ENCODE results near the gene C1QA. TPM values are rescaled to one million over a fixed set of nuclear protein-coding genes. Genes with fewer than 3 reads are reported as not detected.

Gene C1QA
- total and polyA plus RNA-seq, 2 of the 13 experiments (the other 11 are each of a cell fraction or from before 2014, with no cell fraction given), result not detected

GRCh38 chr1:22611530-22611947 lies 24.9 kb upstream of the C1QA start:
- peak; percentile 24 for DNase-seq (ENCODE audit: low spot score)
- H3K36me3 ChIP-seq (replicated peaks in 1 of 2; ENCODE audit: control insufficient read depth in 1 of 2, insufficient read depth in 2 of 2, low read length in 2 of 2), result no peaks in the 10 kb centered on the region
- H3K27me3 ChIP-seq (ENCODE audit: control insufficient read depth in 1 of 2, insufficient read depth in 2 of 2, low read length in 2 of 2), result peaks cover 0 to 7% of the 10 kb centered on the region in 2 experiments; a peak in 2 of 5 replicates
- ChIA-PET CTCF (ENCODE audit: low intra/inter-chr PET ratio, low total read pairs) (no interaction called here), POLR2A (no interaction called here)
- ATAC-seq, result peak; percentile 68
- peaks cover 5% of the 10 kb centered on the region; the same call in 1 of the 2 replicates for H4K20me1 ChIP-seq (ENCODE audit: insufficient read depth, low read length)
- no peaks in the 10 kb centered on the region for H3K4me1 ChIP-seq (ENCODE audit: insufficient read depth, low read length)
- H3K4me3 ChIP-seq (replicated peaks in 1 of 3; ENCODE audit: insufficient read depth in 1 of 3, low read depth in 2 of 3, low read length in 3 of 3), result no peak overlapping the region
- no TSS peak for BruUV-seq (replicated peaks)
- no peak overlapping the region for H3K9ac ChIP-seq (ENCODE audit: insufficient read depth, low read depth, low read length)
- no peaks in the 10 kb centered on the region for H3K79me2 ChIP-seq (ENCODE audit: insufficient read depth, low read length)
- H2AFZ ChIP-seq (ENCODE audit: low read length), result no peak overlapping the region
- H3K4me2 ChIP-seq (ENCODE audit: low read depth, low read length), result no peak overlapping the region
- WGBS (ENCODE audit: low lambda C conversion rate), result 33% methylated on average over 2 of the region's 7 CpGs
- no peaks in the 10 kb centered on the region for H3K9me3 ChIP-seq (ENCODE audit: low read length)
- H3K27ac ChIP-seq (ENCODE audit: extremely low read length, insufficient read depth, low read length), result no peak overlapping the region
- FAIRE-seq, result no peak
- in situ Hi-C loops (cut with HindIII; ENCODE audit: extremely low pct_ligation_motif_present, low pct_unique_long_range_greater_than_20kb), result no loop called here
- intact Hi-C loops (cut with micrococcal nuclease; ENCODE audit: unreplicated experiment), result no loop called here
- TF ChIP-seq ELF1 (CRISPR knock-in tag; IDR thresholded peaks at IDR 0.05) (no peak), PRMT3 (CRISPR knock-in tag; IDR thresholded peaks at IDR 0.05; ENCODE audit: borderline replicate concordance, low read depth) (no peak), SRY (CRISPR knock-in tag; IDR thresholded peaks at IDR 0.05) (peak; percentile 86), ZNF709 (CRISPR knock-in tag; IDR thresholded peaks at IDR 0.05) (0 out of 2 replicates have a peak, but pooled peaks have one; percentile 44), ZNF142 (CRISPR knock-in tag; IDR thresholded peaks at IDR 0.05) (no peak), USF2 (IDR thresholded peaks at IDR 0.05; ENCODE audit: low read depth, low read length) (no peak), USF2 (CRISPR knock-in tag; IDR thresholded peaks at IDR 0.05; ENCODE audit: borderline replicate concordance) (no peak), ZNF530 (CRISPR knock-in tag; IDR thresholded peaks at IDR 0.05; ENCODE audit: low read depth) (0 out of 2 replicates have a peak, but pooled peaks have one; percentile 41), ZSCAN12 (CRISPR knock-in tag; IDR thresholded peaks at IDR 0.05) (no peak; the same call in 1 of the 2 replicates), ZNF180 (CRISPR knock-in tag; IDR thresholded peaks at IDR 0.05; ENCODE audit: borderline replicate concordance, low read depth) (no peak), AHR (CRISPR knock-in tag; IDR thresholded peaks at IDR 0.05) (0 out of 2 replicates have a peak, but pooled peaks have one; percentile 82), ATRX (CRISPR knock-in tag; IDR thresholded peaks at IDR 0.05; ENCODE audit: borderline replicate concordance) (no peak), SMAD3 (CRISPR knock-in tag; IDR thresholded peaks at IDR 0.05) (peak; percentile 68; the same call in 1 of the 2 replicates), IRX3 (CRISPR knock-in tag; IDR thresholded peaks at IDR 0.05; ENCODE audit: borderline replicate concordance, low read depth) (no peak), MED1 (CRISPR knock-in tag; IDR thresholded peaks at IDR 0.05) (peak; percentile 28; the same call in 1 of the 2 replicates), ZSCAN20 (CRISPR knock-in tag; IDR thresholded peaks at IDR 0.05; ENCODE audit: borderline replicate concordance) (no peak), ZNF562 (CRISPR knock-in tag; IDR thresholded peaks at IDR 0.05; ENCODE audit: borderline replicate concordance) (no peak)

All from HepG2 (cell line).